SU-DHL-6 (cell line): ENCODE results near the gene NLRP1.

Experiments used
- H2AFZ ChIP-seq: fragments of 200-600 bp; sonication (generic); 2 replicates; pipeline ENCODE4 v1.6.1; 2014; ENCODE audit warnings: low read depth, mild to moderate bottlenecking, moderate library complexity, mixed read lengths, antibody characterized with exemption, low read length; ENCODE audit not compliant: severe bottlenecking
- H3F3A ChIP-seq: fragments of 200-600 bp; shearing (Covaris generic); 2 replicates; pipeline ENCODE4 v1.6.0; 2016; ENCODE audit warnings: antibody characterized with exemption, mild to moderate bottlenecking; ENCODE audit not compliant: insufficient read depth
- H3K27ac ChIP-seq: fragments of 200-600 bp; sonication (generic); 2 replicates; pipeline ENCODE4 v1.5.1; 2016; ENCODE audit warnings: low read depth, mild to moderate bottlenecking, low read length, moderate library complexity, mixed read lengths
- H3K27me3 ChIP-seq: fragments of 200-600 bp; sonication (generic), shearing (Covaris generic); 2 replicates; pipeline ENCODE4 v1.6.0; 2014; ENCODE audit warnings: mild to moderate bottlenecking, low read length
- H3K36me3 ChIP-seq: fragments of 200-600 bp; sonication (generic); 2 replicates; pipeline ENCODE4 v1.6.1; 2014; ENCODE audit warnings: mild to moderate bottlenecking, low read length, mixed read lengths
- H3K4me2 ChIP-seq: fragments of 300-600, 200-600 bp; shearing (Covaris generic), sonication (generic); 2 replicates; pipeline ENCODE4 v1.6.0; 2014; ENCODE audit warnings: low read length, low read depth, mild to moderate bottlenecking; ENCODE audit not compliant: poor library complexity, severe bottlenecking
- H3K4me3 ChIP-seq: fragments of 200-600 bp; sonication (generic); 2 replicates; pipeline ENCODE4 v1.5.1; 2014; ENCODE audit warnings: antibody characterized with exemption, low read length, mild to moderate bottlenecking, mixed read lengths; ENCODE audit not compliant: insufficient read depth, poor library complexity, severe bottlenecking
- H3K79me2 ChIP-seq: fragments of 200-600 bp; sonication (generic); 2 replicates; pipeline ENCODE4 v1.6.1; 2014; ENCODE audit warnings: mild to moderate bottlenecking, low read length, moderate library complexity; ENCODE audit not compliant: insufficient read depth
- H3K9ac ChIP-seq: fragments of 200-600 bp; sonication (generic); 2 replicates; pipeline ENCODE4 v1.7.0; 2014; ENCODE audit warnings: mild to moderate bottlenecking, low read length
- H3K9me2 ChIP-seq: fragments of 200-600 bp; sonication (generic); replicated peaks from 2 replicates; pipeline ENCODE4 v1.6.1; 2014; ENCODE audit warnings: low read length; ENCODE audit not compliant: insufficient read depth
- H3K9me3 ChIP-seq: fragments of 200-600 bp; sonication (generic); 2 replicates; pipeline ENCODE4 v1.6.1; 2014; ENCODE audit warnings: low read length, mixed read lengths; ENCODE audit not compliant: insufficient read depth
- H4K20me1 ChIP-seq: fragments of 200-600 bp; sonication (generic); 2 replicates; pipeline ENCODE4 v1.6.1; 2014; ENCODE audit warnings: low read depth, mild to moderate bottlenecking, antibody characterized with exemption, low read length, moderate library complexity, mixed read lengths
- CTCF ChIP-seq: fragments of 200-600 bp; sonication (generic); IDR thresholded peaks from one replicate; pipeline ENCODE4 v1.5.1; 2017; ENCODE audit warnings: antibody characterized with exemption, mild to moderate bottlenecking, low read length, moderate library complexity; ENCODE audit not compliant: insufficient read depth, poor library complexity, severe bottlenecking
- EZH2phosphoT487 ChIP-seq: fragments of 200-600 bp; sonication (generic), shearing (Covaris generic); conservative IDR thresholded peaks from 2 replicates; pipeline ENCODE4 v1.6.1; 2018; ENCODE audit warnings: mild to moderate bottlenecking, antibody characterized with exemption, low read length, moderate library complexity, mixed read lengths

NLRP1 gene

DNA sequence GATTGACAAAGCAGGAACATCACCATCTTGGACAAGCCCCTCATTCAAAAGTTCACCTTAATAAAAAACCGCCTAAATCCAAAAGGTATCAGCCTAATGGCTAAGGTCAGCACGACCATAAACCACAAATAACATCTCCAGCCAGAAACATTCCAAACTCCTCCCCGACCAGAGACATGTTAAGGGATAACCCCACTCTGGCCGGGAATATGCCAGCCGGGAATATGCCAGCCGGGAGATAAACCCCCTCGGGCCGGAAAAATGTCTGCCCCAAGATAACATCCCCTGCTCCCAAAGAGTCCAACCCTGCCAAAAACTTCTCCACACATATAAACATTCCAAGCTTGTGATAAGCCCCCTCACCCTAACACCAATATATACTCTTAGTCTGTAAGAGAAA, 116.9 kb downstream of the NLRP1 start:
- Histone ChIP-seq H3K4me3 (peak overlapping the region; percentile 80), H3K27ac (peak overlapping the region; percentile 59), H2AFZ (no peak overlapping the region), H3K4me2 (peak overlapping the region; percentile 81), H3K79me2 (peaks cover 62% of the 10 kb centered on the region), H3K9me2 (no peaks in the 10 kb centered on the region), H3F3A (peaks cover 16% of the 10 kb centered on the region), H3K36me3 (no peaks in the 10 kb centered on the region), H4K20me1 (peaks cover 3% of the 10 kb centered on the region; the same call in 1 of the 2 replicates), H3K27me3 (no peaks in the 10 kb centered on the region), H3K9me3 (no peaks in the 10 kb centered on the region), H3K9ac (peak overlapping the region; percentile 94)
- TF ChIP-seq EZH2phosphoT487 (no peak), CTCF (no peak)

- no peaks in the 10 kb centered on the region for H3K9me2 ChIP-seq
- peaks cover 3% of the 10 kb centered on the region; the same call in 1 of the 2 replicates for H4K20me1 ChIP-seq
- TF ChIP-seq EZH2phosphoT487 (no peak), CTCF (no peak)
- peak overlapping the region; percentile 81 for H3K4me2 ChIP-seq
- H3K27me3 ChIP-seq, result no peaks in the 10 kb centered on the region
- peaks cover 16% of the 10 kb centered on the region for H3F3A ChIP-seq
- no peak overlapping the region for H3K4me3 ChIP-seq
- H3K36me3 ChIP-seq, result no peaks in the 10 kb centered on the region
- H3K79me2 ChIP-seq, result peaks cover 65% of the 10 kb centered on the region
- no peak overlapping the region for H3K27ac ChIP-seq
- H2AFZ ChIP-seq, result no peak overlapping the region
- H3K9me3 ChIP-seq, result no peaks in the 10 kb centered on the region
- peak overlapping the region; percentile 94 for H3K9ac ChIP-seq
These were observed 118.0 kb downstream of the NLRP1 start for GRCh38 chr17:5466295-5466694.

GRCh38 chr17:5464717-5465507, 119.4 kb downstream of the NLRP1 start:
- peaks cover 3% of the 10 kb centered on the region; the same call in 1 of the 2 replicates for H4K20me1 ChIP-seq
- H3K4me2 ChIP-seq, result peak overlapping the region; percentile 81
- H3K79me2 ChIP-seq, result peaks cover 71% of the 10 kb centered on the region
- H3K9ac ChIP-seq, result no peak overlapping the region
- no peak for TF ChIP-seq CTCF
- TF ChIP-seq EZH2phosphoT487, result no peak
- H3K27ac ChIP-seq, result no peak overlapping the region
- no peaks in the 10 kb centered on the region for H3K9me2 ChIP-seq
- no peaks in the 10 kb centered on the region for H3K9me3 ChIP-seq
- H3K27me3 ChIP-seq, result no peaks in the 10 kb centered on the region
- peaks cover 7% of the 10 kb centered on the region for H3F3A ChIP-seq
- no peaks in the 10 kb centered on the region for H3K36me3 ChIP-seq
- H2AFZ ChIP-seq, result no peak overlapping the region
- no peak overlapping the region for H3K4me3 ChIP-seq
